NB4 (cell line): ENCODE measurements around the gene ABLIM2.

Experiments
- DNase-seq: peaks from one replicate; pipeline ENCODE4 v3.0.0; 2010; ENCODE audit warnings: low read depth
- H3K4me3 ChIP-seq: one replicate; pipeline ENCODE4 v1.5.1; 2011; ENCODE audit warnings: mild to moderate bottlenecking, low read depth, low read length, moderate library complexity
- CTCF ChIP-seq: IDR thresholded peaks from one replicate; pipeline ENCODE4 v1.5.1; 2012; ENCODE audit warnings: low read depth, low read length
- MAX ChIP-seq: IDR thresholded peaks from 2 replicates; pipeline ENCODE4 v1.6.1; 2011; ENCODE audit warnings: low read depth, low read length
- MYC ChIP-seq: IDR thresholded peaks from 2 replicates; pipeline ENCODE4 v1.6.1; 2011; ENCODE audit warnings: low read depth, low read length
- POLR2A ChIP-seq: IDR thresholded peaks from 2 replicates; pipeline ENCODE4 v1.6.1; 2011; ENCODE audit warnings: mild to moderate bottlenecking; ENCODE audit not compliant: insufficient read length; ENCODE audit errors: extremely low read depth

The ABLIM2 gene

DNA sequence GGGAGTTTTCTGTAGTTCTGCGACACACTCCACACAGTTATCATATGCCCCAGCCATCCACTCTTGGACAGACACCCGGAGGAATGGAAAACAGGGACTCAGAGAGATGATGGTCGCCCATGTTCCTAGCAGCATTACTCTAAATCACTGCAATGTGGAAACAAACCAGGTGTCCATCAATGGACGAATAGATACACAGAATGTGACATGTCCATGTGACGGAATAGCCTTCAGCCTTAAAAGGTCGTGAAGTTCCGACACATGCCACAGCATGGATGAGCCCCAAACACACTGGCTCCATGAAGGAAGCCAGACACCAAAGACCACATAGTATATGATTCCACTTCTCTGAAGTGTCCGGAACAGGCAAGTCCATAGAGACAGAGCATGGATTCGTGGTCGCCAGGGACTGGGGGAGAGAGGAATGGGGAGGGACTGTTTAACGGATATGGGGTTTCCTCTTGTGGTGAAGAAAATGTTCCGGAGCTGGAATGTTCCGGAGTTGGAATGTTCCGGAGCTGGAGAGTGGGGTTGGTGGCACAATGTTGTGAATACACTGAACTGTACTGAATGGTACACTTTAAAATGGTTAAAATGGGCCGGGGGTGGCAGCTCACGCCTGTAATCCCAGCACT lies 190.2 kb downstream of the ABLIM2 start:
- TF ChIP-seq MAX (no peak), POLR2A (no peak), MYC (no peak), CTCF (no peak)
- H3K4me3 ChIP-seq, result no peak overlapping the region
- no peak for DNase-seq

- H3K4me3 ChIP-seq, result no peak overlapping the region
- TF ChIP-seq POLR2A (no peak), MYC (no peak), MAX (no peak), CTCF (no peak)
- no peak for DNase-seq
Measured at GRCh38 chr4:7967501-7968261, 190.9 kb downstream of the ABLIM2 start.

GRCh38 chr4:7967063-7967440 lies 191.6 kb downstream of the ABLIM2 start:
- TF ChIP-seq MYC (no peak), CTCF (no peak), POLR2A (no peak), MAX (no peak)
- no peak overlapping the region for H3K4me3 ChIP-seq
- DNase-seq, result no peak

GRCh38 chr4:7966281-7967062 lies 192.1 kb downstream of the ABLIM2 start:
- TF ChIP-seq MYC (no peak), CTCF (no peak), MAX (no peak), POLR2A (no peak)
- H3K4me3 ChIP-seq, result no peak overlapping the region
- no peak for DNase-seq

DNA sequence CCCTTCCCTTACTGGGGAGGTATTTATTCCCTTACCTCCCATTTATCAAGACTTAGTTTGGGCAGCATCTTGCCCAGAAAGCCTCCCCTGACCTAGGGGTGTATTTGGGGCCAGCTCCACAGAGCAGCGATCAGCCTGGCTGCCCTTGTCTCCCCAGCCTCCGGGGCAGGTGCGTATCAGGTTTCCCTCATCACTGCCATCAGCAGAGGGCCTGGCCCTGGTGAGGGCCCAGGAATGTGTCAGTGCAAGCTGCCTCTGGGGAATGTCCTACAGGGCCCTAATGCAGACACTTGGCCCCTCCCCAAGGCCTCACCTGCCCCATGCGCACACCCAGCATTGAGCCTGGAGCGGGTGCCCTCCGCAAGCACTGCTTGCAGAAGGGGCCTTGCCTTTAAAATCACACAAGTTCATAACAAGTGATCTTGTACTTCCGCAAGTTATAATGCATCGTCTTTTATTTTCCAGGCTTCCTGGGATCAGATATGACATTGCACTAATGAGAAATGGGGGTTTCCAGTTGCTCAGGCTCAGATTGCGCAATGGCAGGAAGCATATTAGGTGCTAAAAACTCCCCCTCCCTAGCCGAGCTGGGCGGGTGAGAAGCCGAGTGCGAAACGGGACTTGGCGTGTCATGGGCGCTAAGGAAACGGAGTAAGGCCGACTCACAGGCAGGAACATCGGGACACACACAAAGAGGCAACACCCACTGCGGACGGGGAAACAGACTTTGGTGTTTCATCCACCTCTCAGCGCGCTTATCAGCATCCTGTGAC lies 193.5 kb downstream of the ABLIM2 start:
- H3K4me3 ChIP-seq, result no peak overlapping the region
- peak; percentile 44 for DNase-seq
- no peak for TF ChIP-seq POLR2A

GRCh38 chr4:7964459-7964858 lies 194.2 kb downstream of the ABLIM2 start:
- TF ChIP-seq CTCF (no peak), POLR2A (no peak)
- no peak overlapping the region for H3K4me3 ChIP-seq
- no peak for DNase-seq
